Measurements from ENCODE around the gene ANXA3.

ANXA3 gene

GRCh38 chr4:78612398-78613178, 61.0 kb downstream of the ANXA3 start:
- peak; percentile 23 for DNase-seq

GRCh38 chr4:78613522-78614321, 62.2 kb downstream of the ANXA3 start:
- DNase-seq, result peak; percentile 5

DNA sequence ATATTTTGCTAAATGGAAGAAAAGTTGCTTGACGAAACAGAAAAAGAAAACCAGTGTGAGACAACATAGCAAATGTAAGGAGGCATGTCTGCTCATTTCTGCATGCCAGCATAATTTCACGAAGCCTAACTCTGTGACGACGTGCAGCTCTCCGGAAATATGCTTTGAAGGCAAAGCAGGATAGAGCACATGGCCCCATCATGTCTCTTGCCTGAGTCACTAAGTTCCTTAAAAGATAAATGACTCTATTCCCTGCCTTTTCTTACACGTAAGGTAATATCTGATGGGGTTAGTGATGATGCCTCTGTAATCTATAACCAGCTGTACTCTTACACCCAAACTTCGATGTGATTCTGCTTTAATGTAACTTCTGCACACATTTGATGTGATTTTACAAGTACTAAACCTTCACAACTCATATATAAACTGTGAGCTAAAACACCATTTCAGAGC, 64.5 kb downstream of the ANXA3 start:
- DNase-seq, result no peak

DNA sequence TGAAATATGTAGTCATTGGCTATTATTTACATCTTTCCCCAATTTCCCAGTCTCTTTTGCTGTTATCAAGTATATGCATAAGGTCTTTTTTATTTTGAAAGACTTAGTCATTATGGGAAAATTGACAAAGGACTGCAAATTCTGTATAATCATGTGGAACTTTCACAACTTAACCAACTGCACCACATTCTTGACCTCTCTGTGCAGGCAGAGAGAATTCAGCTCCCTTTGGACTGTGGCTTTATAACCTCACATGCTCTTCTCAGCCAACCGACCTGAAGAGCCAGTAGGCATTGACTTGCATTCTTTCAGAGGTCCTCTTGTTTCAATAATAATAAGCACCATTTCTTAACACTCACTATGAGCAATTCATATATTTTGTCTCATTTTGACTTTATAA, 66.9 kb downstream of the ANXA3 start:
- no peak for DNase-seq

- no peak for DNase-seq
These were observed 69.8 kb downstream of the ANXA3 start for GRCh38 chr4:78621395-78621794.

GRCh38 chr4:78622253-78622979, 70.8 kb downstream of the ANXA3 start:
- no peak for DNase-seq

DNA sequence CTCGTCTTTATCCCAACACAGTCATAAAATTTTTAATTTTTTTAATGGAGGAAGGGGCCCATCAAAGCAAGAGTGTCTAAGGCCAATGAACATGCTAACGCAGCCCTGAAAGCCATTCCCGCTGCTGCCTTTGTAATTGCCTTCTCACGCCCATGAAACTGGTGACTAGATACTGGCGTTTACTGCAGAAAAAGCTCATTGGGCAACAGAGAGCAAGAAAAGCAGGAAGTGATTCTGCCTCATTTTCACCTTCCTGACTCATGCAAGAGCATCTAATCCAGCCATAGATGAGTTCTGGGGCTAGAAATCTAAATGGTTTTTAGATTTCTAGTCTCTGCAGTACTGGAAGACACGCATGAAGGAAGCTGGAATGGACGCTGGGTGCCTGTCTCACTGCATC, 72.5 kb downstream of the ANXA3 start:
- DNase-seq, result no peak

- DNase-seq, result no peak
These were observed 73.5 kb downstream of the ANXA3 start for GRCh38 chr4:78625073-78625472.

- DNase-seq, result no peak
These were observed 75.7 kb downstream of the ANXA3 start for GRCh38 chr4:78627046-78627965.

DNA sequence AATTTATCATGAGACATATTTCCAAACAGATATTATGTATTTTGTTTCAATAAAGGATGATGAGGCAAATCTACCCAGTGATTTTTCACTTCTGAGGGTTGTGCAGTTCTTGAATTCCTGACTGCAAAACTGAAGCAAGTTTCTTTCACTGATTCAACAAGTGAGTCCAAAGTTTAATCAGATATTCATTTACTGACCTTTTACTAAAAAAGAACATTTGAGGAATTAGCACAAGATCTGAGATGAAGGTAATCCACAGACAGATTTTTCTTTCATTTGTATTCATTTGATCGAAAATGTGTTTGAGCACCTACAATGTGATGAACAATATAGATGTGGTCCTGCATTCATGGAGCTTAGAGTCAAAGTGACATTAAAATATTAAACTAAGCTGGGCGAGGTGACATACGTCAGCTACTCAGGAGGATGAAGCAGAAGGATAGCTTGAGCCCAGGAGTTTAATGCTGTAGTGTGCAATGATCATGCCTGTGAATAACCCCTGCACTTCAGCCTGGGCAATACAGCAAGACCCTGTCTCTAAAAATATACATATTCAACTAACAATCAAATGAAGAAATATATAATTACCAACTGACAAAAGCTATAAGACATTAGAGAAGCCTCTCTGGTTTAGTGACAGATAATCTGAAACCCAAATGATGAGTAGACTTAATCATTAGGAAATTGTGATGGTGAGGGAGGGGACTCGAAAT, 76.6 kb downstream of the ANXA3 start:
- DNase-seq, result no peak

DNA sequence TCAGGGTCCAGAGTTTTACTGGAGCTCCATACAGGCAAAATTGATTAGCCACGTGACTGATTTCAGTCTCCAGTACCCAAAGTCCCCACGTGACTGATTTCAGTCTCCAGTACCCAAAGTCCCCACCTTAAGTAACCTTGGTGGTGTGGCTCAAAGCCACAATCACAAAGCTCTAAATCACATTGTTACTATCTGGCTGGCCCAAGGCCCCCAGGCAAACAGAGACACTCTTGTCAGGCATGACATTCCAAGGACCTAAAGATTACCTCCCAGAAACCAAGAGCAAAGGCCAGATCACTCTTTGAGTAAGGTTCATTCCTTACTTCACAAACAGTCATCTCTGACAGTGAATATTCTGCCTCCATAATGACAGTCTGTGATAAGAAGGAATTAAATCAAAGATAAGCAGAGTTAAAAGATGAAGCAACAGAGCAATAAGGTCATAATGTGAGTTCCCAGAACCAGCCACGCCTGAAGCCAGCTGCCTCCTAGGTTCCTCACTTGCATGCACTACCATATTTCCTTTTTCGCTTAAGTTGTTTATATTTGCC, 78.5 kb downstream of the ANXA3 start:
- no peak for DNase-seq

GRCh38 chr4:78630615-78631014, 79.0 kb downstream of the ANXA3 start:
- DNase-seq, result no peak

- DNase-seq, result no peak
These were observed 82.6 kb downstream of the ANXA3 start for GRCh38 chr4:78634011-78634664.

DNA sequence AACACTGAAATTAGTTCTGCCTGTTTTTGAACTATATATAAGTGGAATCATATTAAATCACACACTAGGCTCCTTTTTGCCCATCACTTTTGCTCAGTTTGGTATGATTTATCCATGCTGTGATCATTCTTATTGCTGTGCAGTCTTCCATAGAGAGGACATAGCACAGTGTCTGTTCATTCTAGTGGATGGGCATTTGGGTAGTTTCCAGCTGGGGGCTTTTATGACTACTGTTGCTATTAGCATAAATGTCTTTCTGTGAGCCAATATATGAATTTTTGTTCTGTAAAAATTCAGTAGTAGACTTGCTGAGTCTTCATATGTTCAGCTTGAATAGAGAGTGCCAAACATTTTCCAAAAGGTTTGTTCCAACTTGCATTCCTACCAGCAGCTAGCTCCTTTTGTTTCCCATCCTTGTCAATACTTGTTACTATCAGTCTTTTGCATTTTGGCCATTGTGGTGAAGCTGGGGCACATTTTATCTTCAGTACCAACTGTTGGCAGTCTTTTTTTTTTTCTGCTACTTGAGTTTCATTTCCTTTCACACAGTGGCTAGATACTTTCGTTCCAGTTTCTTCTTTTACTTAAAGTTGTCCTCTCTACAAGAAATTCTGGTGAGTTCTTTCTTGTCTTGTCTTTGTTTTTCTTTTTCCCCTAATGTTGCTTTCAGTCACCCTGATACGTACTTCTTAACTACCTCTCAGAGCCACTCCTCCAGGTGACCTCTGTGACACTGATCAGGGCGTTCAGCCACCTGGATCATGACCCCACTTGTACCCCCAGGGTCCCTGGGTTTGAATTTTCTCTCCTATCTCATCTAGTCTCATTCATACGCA, 87.0 kb downstream of the ANXA3 start:
- no peak for DNase-seq

DNA sequence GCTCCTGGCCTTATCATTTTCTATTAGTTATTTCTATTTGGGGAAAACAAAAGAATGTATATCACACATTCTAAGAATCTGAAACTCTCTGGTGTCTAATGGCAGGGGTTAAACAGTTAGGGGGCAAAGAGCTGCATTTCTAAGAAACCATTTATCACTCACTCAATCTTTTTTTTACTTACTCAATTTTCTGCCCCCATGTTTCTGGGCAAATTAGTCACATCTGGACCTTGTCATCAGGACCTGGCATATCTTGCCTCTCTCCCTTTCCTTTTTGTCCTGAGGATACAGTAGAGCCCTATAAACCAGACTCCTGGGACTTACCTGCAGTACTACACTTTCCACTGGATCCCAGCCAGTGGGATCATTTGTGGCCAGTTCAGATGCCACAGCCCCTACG, 89.1 kb downstream of the ANXA3 start:
- DNase-seq, result no peak

DNA sequence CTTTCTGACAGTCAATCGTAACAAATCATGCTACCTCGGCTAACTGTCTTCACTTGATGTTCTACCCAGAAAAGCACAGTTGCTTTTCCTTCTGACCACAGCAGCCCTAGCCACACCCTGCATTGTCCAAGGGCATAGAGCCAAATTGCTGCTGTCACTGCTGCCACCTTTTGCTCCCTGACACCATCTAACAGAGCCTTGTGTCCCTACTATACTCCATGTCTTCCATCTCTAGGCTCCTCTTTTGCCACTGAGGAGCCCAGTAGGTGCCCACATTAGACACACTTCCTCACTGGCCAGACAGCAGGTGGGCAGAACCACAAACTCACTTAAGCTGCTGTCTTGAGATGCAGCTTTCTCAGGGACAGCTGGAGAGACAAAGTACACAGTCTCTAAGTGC, 91.4 kb downstream of the ANXA3 start:
- DNase-seq, result no peak

DNA sequence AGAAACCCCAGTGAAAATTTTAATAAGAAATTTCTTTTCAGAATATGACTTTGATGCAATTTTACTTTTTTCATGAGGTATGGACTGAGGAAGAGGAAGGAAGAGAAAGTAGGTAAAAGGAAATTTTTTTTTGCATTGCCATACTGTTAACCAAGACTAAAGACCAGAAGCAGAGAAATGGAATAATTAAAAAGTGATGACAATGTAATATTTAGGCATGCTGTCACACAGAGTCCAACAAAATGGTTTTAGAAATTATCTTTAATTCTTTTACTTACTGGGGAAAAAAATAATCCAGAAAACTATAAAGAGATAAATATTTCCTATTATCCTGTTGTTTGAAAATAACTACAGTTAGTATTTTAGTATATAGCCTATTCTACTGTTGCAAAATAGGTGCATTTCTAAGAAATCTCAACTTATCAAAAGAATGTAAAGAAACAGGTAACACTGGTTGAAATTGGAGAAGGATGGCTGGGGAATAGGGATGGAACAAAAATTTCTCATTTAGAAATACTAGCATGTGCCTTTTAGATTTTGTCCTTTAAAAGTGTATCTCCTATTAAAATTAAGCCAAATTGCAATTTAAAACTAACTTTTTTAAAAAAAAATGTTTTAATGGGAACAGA, 92.6 kb downstream of the ANXA3 start:
- no peak for DNase-seq

- DNase-seq, result peak; percentile 63
These were observed 93.3 kb downstream of the ANXA3 start for GRCh38 chr4:78644744-78645330.
